K562 (cell line): ENCODE data around the gene OR7D2. TPM values are rescaled to one million over a fixed set of nuclear protein-coding genes. Genes with fewer than 3 reads are reported as not detected.

Source experiments
- ATAC-seq: fragments of 200-7000 bp; cut with Tn5 transposase; 3 replicates; pipeline ENCODE4 v1.9.1; 2020; ENCODE audit warnings: moderate library complexity
- BruUV-seq: library from RNA; stranded (reverse); fragments of 400-500 nt; replicated peaks from 2 replicates; lab custom pipeline; 2021; lab: Mats Ljungman, UMichigan
- CTCF ChIA-PET: fragments of 300-600 bp; formaldehyde crosslinking; extraction: SDS; loops from one replicate; lab custom pipeline; 2021; ENCODE audit warnings: low intra/inter-chr PET ratio; lab: Yijun Ruan, JAX
- POLR2A ChIA-PET: fragments of 300-600, 350-650 bp; sonication (Branson Sonifier 250); formaldehyde crosslinking; extraction: SDS; loops from one replicate; lab custom pipeline; 2021; ENCODE audit warnings: antibody characterized with exemption, inconsistent platforms; lab: Yijun Ruan, JAX
- DNase-seq, 4 experiments: peaks; one replicate each; pipeline versions ENCODE4 v3.0.0 to v3.0.0-alpha.2; 2011 to 2018; ENCODE audit warnings: low spot score in 3 of 4, mixed read lengths in 3 of 4; ENCODE audit errors: extremely low read depth in 1 of 4
- FAIRE-seq: peaks from 2 replicates; lab custom pipeline; 2011; peaks lifted over from hg19 to GRCh38; lab: Jason Lieb, UNC
- H2AFZ ChIP-seq: 2 replicates; pipeline ENCODE4 v1.6.0; 2011; ENCODE audit warnings: low read depth, low read length, control low read depth, inconsistent platforms
- H3K27ac ChIP-seq: fragments of 200-600 bp; 3 replicates; pipeline ENCODE4 v1.8.0; 2011; ENCODE audit warnings: low read depth, mild to moderate bottlenecking, control low read depth, inconsistent platforms, low read length, moderate library complexity, mixed read lengths; ENCODE audit errors: extremely low read depth
- H3K27me3 ChIP-seq, 2 experiments: fragments of 300-600 bp in 1 of 2; 2 replicates in 1 of 2; 3 replicates in 1 of 2; pipeline versions ENCODE4 v1.6.0 to v1.8.0; 2011; ENCODE audit warnings: inconsistent platforms in 2 of 2, low read length in 2 of 2, mild to moderate bottlenecking in 1 of 2, mixed read lengths in 1 of 2, moderate library complexity in 1 of 2; ENCODE audit not compliant: control insufficient read depth in 2 of 2, insufficient read depth in 2 of 2
- H3K36me3 ChIP-seq: fragments of 300-600 bp; 3 replicates; pipeline ENCODE4 v1.8.0; 2011; ENCODE audit warnings: mild to moderate bottlenecking, low read length, inconsistent platforms; ENCODE audit not compliant: control insufficient read depth, insufficient read depth
- H3K4me1 ChIP-seq, 2 experiments: fragments of 200-600 bp in 1 of 2; replicated peaks in 1 of 2; 2 replicates in 1 of 2; 3 replicates in 1 of 2; pipeline versions ENCODE4 v1.5.1 to v1.8.0; 2011; ENCODE audit warnings: inconsistent platforms in 2 of 2, low read length in 2 of 2, mild to moderate bottlenecking in 1 of 2, mixed read lengths in 1 of 2, moderate library complexity in 1 of 2; ENCODE audit not compliant: control insufficient read depth in 2 of 2, insufficient read depth in 2 of 2
- H3K4me2 ChIP-seq: 2 replicates; pipeline ENCODE4 v1.6.1; 2011; ENCODE audit warnings: low read length, control low read depth, inconsistent platforms, mixed read lengths; ENCODE audit not compliant: insufficient read depth
- H3K4me3 ChIP-seq: fragments of 200-600 bp; sonication (generic), shearing (Covaris generic); 2 replicates; pipeline ENCODE4 v1.5.1; 2016; ENCODE audit warnings: control low read depth, inconsistent platforms
- H3K79me2 ChIP-seq: fragments of 200-600 bp; 3 replicates; pipeline ENCODE4 v1.8.0; 2011; ENCODE audit warnings: low read length, inconsistent platforms; ENCODE audit not compliant: control insufficient read depth, insufficient read depth
- H3K9ac ChIP-seq, 2 experiments: 2 replicates each; pipeline versions ENCODE4 v1.6.0 to v1.6.1; 2011; ENCODE audit warnings: low read depth in 2 of 2, low read length in 2 of 2, control low read depth in 1 of 2, inconsistent platforms in 1 of 2, mild to moderate bottlenecking in 1 of 2, mixed read lengths in 1 of 2; ENCODE audit not compliant: insufficient read depth in 1 of 2
- H3K9me1 ChIP-seq: one replicate; pipeline ENCODE4 v1.6.0; 2011; ENCODE audit warnings: inconsistent platforms, mild to moderate bottlenecking, low read length, moderate library complexity; ENCODE audit not compliant: control insufficient read depth, insufficient read depth
- H3K9me3 ChIP-seq: replicated peaks from 2 replicates; pipeline ENCODE4 v1.5.1; 2011; ENCODE audit warnings: low read depth, low read length, inconsistent platforms; ENCODE audit not compliant: control insufficient read depth, insufficient read depth
- H4K20me1 ChIP-seq: replicated peaks from 2 replicates; pipeline ENCODE4 v1.6.1; 2011; ENCODE audit warnings: low read length, inconsistent platforms, mixed read lengths; ENCODE audit not compliant: control insufficient read depth, insufficient read depth
- C11orf30 ChIP-seq: fragments of 450-650 bp; IDR thresholded peaks from 2 replicates; pipeline ENCODE4 v1.6.1; 2016; ENCODE audit warnings: low read depth, mild to moderate bottlenecking
- EHMT2 ChIP-seq: fragments of 450-650 bp; IDR thresholded peaks from 2 replicates; pipeline ENCODE4 v1.6.1; 2018; ENCODE audit warnings: antibody characterized with exemption
- EZH2 ChIP-seq: IDR thresholded peaks from 2 replicates; pipeline ENCODE4 v1.6.1; 2012; ENCODE audit warnings: low read depth, mild to moderate bottlenecking, inconsistent platforms, low read length, borderline replicate concordance
- FOXA1 ChIP-seq: fragments of 450-650 bp; IDR thresholded peaks from 2 replicates; pipeline ENCODE4 v1.6.1; 2016; ENCODE audit warnings: mild to moderate bottlenecking, borderline replicate concordance
- HDAC6 ChIP-seq: IDR thresholded peaks from 2 replicates; pipeline ENCODE4 v1.6.1; 2012; ENCODE audit warnings: low read depth, mild to moderate bottlenecking, control low read depth, inconsistent platforms, low read length, moderate library complexity
- KLF16 ChIP-seq: IDR thresholded peaks from 2 replicates; pipeline ENCODE4 v1.6.1; 2016; ENCODE audit warnings: antibody characterized with exemption
- MAFG ChIP-seq: fragments of 450-650 bp; conservative IDR thresholded peaks from 2 replicates; pipeline ENCODE4 v1.6.1; 2016; ENCODE audit warnings: missing genetic modification characterization, missing compliant biosample characterization
- MTA3 ChIP-seq: fragments of 450-650 bp; formaldehyde crosslinking; IDR thresholded peaks from 2 replicates; pipeline ENCODE4 v1.6.1; 2017; ENCODE audit warnings: mild to moderate bottlenecking, borderline replicate concordance
- NFXL1 ChIP-seq: fragments of 450-650 bp; formaldehyde crosslinking; IDR thresholded peaks from 2 replicates; pipeline ENCODE4 v1.4.0; 2021; ENCODE audit warnings: mild to moderate bottlenecking
- NR4A1 ChIP-seq, 2 experiments: fragments of 250-450 bp in 1 of 2; fragments of 450-650 bp in 1 of 2; sonication (Bioruptor Pico) in 1 of 2; IDR thresholded peaks; 2 replicates each; pipeline versions ENCODE4 v1.4.0 to v1.6.1; 2016 to 2020; ENCODE audit warnings: mild to moderate bottlenecking in 2 of 2, missing compliant biosample characterization in 1 of 2, missing genetic modification characterization in 1 of 2, moderate library complexity in 1 of 2
- SNIP1 ChIP-seq: fragments of 450-650 bp; IDR thresholded peaks from 2 replicates; pipeline ENCODE4 v1.7.1; 2017; ENCODE audit warnings: low read depth, mild to moderate bottlenecking
- STAG1 ChIP-seq: sonication (generic); formaldehyde crosslinking; IDR thresholded peaks from 2 replicates; pipeline ENCODE4 v1.5.0; 2020; ENCODE audit warnings: missing genetic modification reagents, borderline replicate concordance
- STAT5B ChIP-seq: fragments of 250-450 bp; sonication (Bioruptor Pico); IDR thresholded peaks from 2 replicates; pipeline ENCODE4 v1.8.0; 2021; ENCODE audit warnings: mild to moderate bottlenecking, inconsistent platforms
- TAF1 ChIP-seq: IDR thresholded peaks from 2 replicates; pipeline ENCODE4 v1.6.1; 2011; ENCODE audit warnings: mild to moderate bottlenecking, low read length, moderate library complexity; ENCODE audit not compliant: insufficient read depth, control insufficient read depth, severe bottlenecking; ENCODE audit errors: extremely low read depth
- ZFX ChIP-seq: sonication (generic); formaldehyde crosslinking; IDR thresholded peaks from 2 replicates; pipeline ENCODE4 v1.8.0; 2022; ENCODE audit warnings: mild to moderate bottlenecking, missing genetic modification reagents, moderate library complexity
- WGBS: fragments of 100-300 bp; shearing (Covaris generic); methylation state at CpG from one replicate; pipeline ENCODE4 v1.1.6; 2016; ENCODE audit warnings: low coverage, mixed read lengths; ENCODE audit not compliant: insufficient coverage; ENCODE audit errors: missing lambda C conversion rate; 5-methylcytosine and 5-hydroxymethylcytosine counted together
- in situ Hi-C: fragments of 300-500 bp; cut with MboI; formaldehyde crosslinking; loops from 4 replicates; pipeline ENCODE4 v1.15.0; 2018; ENCODE audit warnings: inconsistent platforms, mixed read lengths
- intact Hi-C: fragments of 100-400 bp; cut with micrococcal nuclease; formaldehyde crosslinking; loops from 2 replicates; pipeline ENCODE4 v1.14.2; 2022
- polyA plus RNA-seq, 8 experiments: library from polyadenylated mRNA; depleted of rRNA in 4 of 8; stranded (reverse) in 5 of 8; unstranded in 3 of 8; fragments of >200 nt; fragmentation: Nextera tagmentation in 2 of 8; fragmentation: Illumina TruSeq in 1 of 8; extraction: Ambion mirVana in 2 of 8; extraction: Trizol in 1 of 8; gene quantifications; 2 replicates each; pipeline versions ENCODE4 v1.2.1 to v1.2.3, GENCODE V29; 2011 to 2014; ENCODE audit warnings: inconsistent platforms in 1 of 8, missing spikeins in 1 of 8
- total RNA-seq, 7 experiments: library from RNA; depleted of rRNA in 6 of 7; stranded (reverse); fragments of >200 nt in 6 of 7; fragmentation: Illumina TruSeq in 2 of 7; extraction: Trizol in 2 of 7; gene quantifications; 2 replicates each; pipeline versions ENCODE4 v1.2.1 to v1.2.3, GENCODE V29; 2011 to 2021; ENCODE audit warnings: low replicate concordance in 1 of 7
- TF ChIP-seq, protein P1 (sequence below), 2 experiments: fragments of 450-650 bp; IDR thresholded peaks; 2 replicates each; pipeline ENCODE4 v1.6.1; 2018; ENCODE audit warnings: mild to moderate bottlenecking in 2 of 2, low read depth in 1 of 2; ENCODE audit not compliant: partially characterized antibody in 2 of 2
- TF ChIP-seq, protein P2 (sequence below): IDR thresholded peaks from 2 replicates; pipeline ENCODE4 v1.6.1; 2012; ENCODE audit warnings: low read depth, low read length, improper control_type of control experiment, borderline replicate concordance

Gene OR7D2
- total and polyA plus RNA-seq, 9 of the 15 experiments (the other 6 are each of a cell fraction or from before 2014, with no cell fraction given) = 0.05 to 0.75 (median 0.45) TPM

DNA sequence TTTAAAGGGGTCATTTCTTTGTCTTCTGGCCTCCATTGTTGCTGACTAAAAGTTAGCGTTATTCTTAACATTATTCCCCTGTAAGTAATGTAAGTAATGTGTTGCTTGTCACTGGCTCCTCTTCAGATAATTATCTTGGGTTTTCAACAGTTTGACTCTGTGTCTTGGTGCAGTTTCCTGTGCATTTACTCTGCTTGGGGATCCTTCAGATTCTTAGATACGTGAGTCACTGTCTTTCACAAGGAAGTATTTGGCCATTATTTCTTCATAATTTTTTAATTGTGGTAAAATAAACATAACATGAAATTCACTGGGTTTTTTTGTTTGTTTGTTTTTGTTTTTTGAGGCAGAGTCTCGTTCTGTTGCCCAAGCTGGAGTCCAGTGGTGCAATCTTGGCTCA is 13.5 kb upstream of the OR7D2 start:
- in situ Hi-C loops = no loop called here
- H3K36me3 ChIP-seq = peaks cover 32% of the 10 kb centered on the region

More for the DNA sequence above, 13.5 kb upstream of the OR7D2 start:
- POLR2A ChIA-PET = no interaction called here
- Histone ChIP-seq H3K79me2 (no peaks in the 10 kb centered on the region), H3K9me1 (no peaks in the 10 kb centered on the region), H3K27me3 (no peaks in the 10 kb centered on the region), H3K9ac (no peak overlapping the region), H3K4me1 (no peaks in the 10 kb centered on the region)
- ATAC-seq = no peak
- TF ChIP-seq EHMT2 (no peak), HDAC6 (no peak), NR4A1 (CRISPR knock-in tag; IDR thresholded peaks at IDR 0.05) (no peak), NR4A1 (tag; IDR thresholded peaks at IDR 0.05) (no peak), MAFG (tag) (no peak), NFXL1 (CRISPR knock-in tag) (no peak), EZH2 (no peak), STAG1 (CRISPR knock-in tag) (no peak), C11orf30 (no peak), ZFX (CRISPR knock-in tag) (no peak), STAT5B (CRISPR knock-in tag) (no peak), MTA3 (no peak), SNIP1 (no peak), KLF16 (no peak), TAF1 (no peak), FOXA1 (no peak)
- TF ChIP-seq, protein P1, sequence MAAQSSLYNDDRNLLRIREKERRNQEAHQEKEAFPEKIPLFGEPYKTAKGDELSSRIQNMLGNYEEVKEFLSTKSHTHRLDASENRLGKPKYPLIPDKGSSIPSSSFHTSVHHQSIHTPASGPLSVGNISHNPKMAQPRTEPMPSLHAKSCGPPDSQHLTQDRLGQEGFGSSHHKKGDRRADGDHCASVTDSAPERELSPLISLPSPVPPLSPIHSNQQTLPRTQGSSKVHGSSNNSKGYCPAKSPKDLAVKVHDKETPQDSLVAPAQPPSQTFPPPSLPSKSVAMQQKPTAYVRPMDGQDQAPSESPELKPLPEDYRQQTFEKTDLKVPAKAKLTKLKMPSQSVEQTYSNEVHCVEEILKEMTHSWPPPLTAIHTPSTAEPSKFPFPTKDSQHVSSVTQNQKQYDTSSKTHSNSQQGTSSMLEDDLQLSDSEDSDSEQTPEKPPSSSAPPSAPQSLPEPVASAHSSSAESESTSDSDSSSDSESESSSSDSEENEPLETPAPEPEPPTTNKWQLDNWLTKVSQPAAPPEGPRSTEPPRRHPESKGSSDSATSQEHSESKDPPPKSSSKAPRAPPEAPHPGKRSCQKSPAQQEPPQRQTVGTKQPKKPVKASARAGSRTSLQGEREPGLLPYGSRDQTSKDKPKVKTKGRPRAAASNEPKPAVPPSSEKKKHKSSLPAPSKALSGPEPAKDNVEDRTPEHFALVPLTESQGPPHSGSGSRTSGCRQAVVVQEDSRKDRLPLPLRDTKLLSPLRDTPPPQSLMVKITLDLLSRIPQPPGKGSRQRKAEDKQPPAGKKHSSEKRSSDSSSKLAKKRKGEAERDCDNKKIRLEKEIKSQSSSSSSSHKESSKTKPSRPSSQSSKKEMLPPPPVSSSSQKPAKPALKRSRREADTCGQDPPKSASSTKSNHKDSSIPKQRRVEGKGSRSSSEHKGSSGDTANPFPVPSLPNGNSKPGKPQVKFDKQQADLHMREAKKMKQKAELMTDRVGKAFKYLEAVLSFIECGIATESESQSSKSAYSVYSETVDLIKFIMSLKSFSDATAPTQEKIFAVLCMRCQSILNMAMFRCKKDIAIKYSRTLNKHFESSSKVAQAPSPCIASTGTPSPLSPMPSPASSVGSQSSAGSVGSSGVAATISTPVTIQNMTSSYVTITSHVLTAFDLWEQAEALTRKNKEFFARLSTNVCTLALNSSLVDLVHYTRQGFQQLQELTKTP (IDR thresholded peaks at IDR 0.05; ENCODE audit: low read depth in 1 of 2, partially characterized antibody in 2 of 2) = no peak
- TF ChIP-seq, protein P2, sequence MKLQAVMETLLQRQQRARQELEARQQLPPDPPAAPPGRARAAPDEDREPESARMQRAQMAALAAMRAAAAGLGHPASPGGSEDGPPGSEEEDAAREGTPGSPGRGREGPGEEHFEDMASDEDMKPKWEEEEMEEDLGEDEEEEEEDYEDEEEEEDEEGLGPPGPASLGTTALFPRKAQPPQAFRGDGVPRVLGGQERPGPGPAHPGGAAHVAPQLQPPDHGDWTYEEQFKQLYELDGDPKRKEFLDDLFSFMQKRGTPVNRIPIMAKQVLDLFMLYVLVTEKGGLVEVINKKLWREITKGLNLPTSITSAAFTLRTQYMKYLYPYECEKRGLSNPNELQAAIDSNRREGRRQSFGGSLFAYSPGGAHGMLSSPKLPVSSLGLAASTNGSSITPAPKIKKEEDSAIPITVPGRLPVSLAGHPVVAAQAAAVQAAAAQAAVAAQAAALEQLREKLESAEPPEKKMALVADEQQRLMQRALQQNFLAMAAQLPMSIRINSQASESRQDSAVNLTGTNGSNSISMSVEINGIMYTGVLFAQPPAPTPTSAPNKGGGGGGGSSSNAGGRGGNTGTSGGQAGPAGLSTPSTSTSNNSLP = no peak
- TF ChIP-seq, all 486 proteins: peak for 0
- no peak overlapping the region for H3K4me2 ChIP-seq
- no peak for DNase-seq
- H3K9me3 ChIP-seq = peaks cover 11% of the 10 kb centered on the region
- no peak overlapping the region for H3K27ac ChIP-seq
- no TSS peak for BruUV-seq
- H2AFZ ChIP-seq = no peak overlapping the region
- CTCF ChIA-PET = no interaction called here
- no peak overlapping the region for H3K4me3 ChIP-seq
- intact Hi-C loops = no loop called here
- FAIRE-seq = no peak
- 78% methylated on average over 1 of the region's 3 CpGs for WGBS
- H4K20me1 ChIP-seq = no peaks in the 10 kb centered on the region
